DOHH2 (cell line): ENCODE data around the gene MRLN.

ENCODE experiments used
- H3F3A ChIP-seq: fragments of 200-600 bp; sonication (generic), shearing (Covaris generic); 2 replicates; pipeline ENCODE4 v1.6.0; 2016; ENCODE audit warnings: antibody characterized with exemption, mild to moderate bottlenecking; ENCODE audit not compliant: control insufficient read depth, insufficient read depth
- H3K27ac ChIP-seq: fragments of 200-600 bp; sonication (generic); 2 replicates; pipeline ENCODE4 v1.5.1; 2014; ENCODE audit warnings: low read depth, mild to moderate bottlenecking, low read length, moderate library complexity
- H3K27me3 ChIP-seq: fragments of 200-600 bp; sonication (generic); 2 replicates; pipeline ENCODE4 v1.6.1; 2014; ENCODE audit warnings: mild to moderate bottlenecking, low read length, mixed read lengths; ENCODE audit not compliant: control insufficient read depth
- H3K36me3 ChIP-seq: fragments of 200-600 bp; sonication (generic); 2 replicates; pipeline ENCODE4 v1.6.1; 2014; ENCODE audit warnings: mild to moderate bottlenecking, low read length, moderate library complexity, mixed read lengths; ENCODE audit not compliant: control insufficient read depth
- H3K4me1 ChIP-seq: fragments of 200-600 bp; sonication (generic); 2 replicates; pipeline ENCODE4 v1.6.1; 2014; ENCODE audit warnings: mild to moderate bottlenecking, low read length, mixed read lengths; ENCODE audit not compliant: control insufficient read depth
- H3K4me2 ChIP-seq: fragments of 200-600 bp; sonication (generic); 2 replicates; pipeline ENCODE4 v1.6.0; 2014; ENCODE audit warnings: mild to moderate bottlenecking, low read length, moderate library complexity
- H3K4me3 ChIP-seq: fragments of 200-600 bp; sonication (generic); 2 replicates; pipeline ENCODE4 v1.5.1; 2014; ENCODE audit warnings: mild to moderate bottlenecking, low read length, mixed read lengths
- H3K79me2 ChIP-seq: fragments of 200-600 bp; sonication (generic); 2 replicates; pipeline ENCODE4 v1.6.1; 2014; ENCODE audit warnings: mild to moderate bottlenecking, low read length, mixed read lengths; ENCODE audit not compliant: control insufficient read depth
- H3K9me2 ChIP-seq: fragments of 200-600 bp; sonication (generic); replicated peaks from 2 replicates; pipeline ENCODE4 v1.6.1; 2014; ENCODE audit warnings: mild to moderate bottlenecking, low read length, mixed read lengths; ENCODE audit not compliant: control insufficient read depth
- H3K9me3 ChIP-seq: fragments of 200-600 bp; sonication (generic); 2 replicates; pipeline ENCODE4 v1.6.1; 2014; ENCODE audit warnings: antibody characterized with exemption, low read length, mixed read lengths; ENCODE audit not compliant: control insufficient read depth, insufficient read depth
- H4K20me1 ChIP-seq: fragments of 200-600 bp; sonication (generic); 2 replicates; pipeline ENCODE4 v1.6.0; 2014; ENCODE audit warnings: low read depth, mild to moderate bottlenecking, antibody characterized with exemption, low read length, moderate library complexity; ENCODE audit not compliant: control insufficient read depth, insufficient read depth
- EZH2phosphoT487 ChIP-seq: fragments of 200-600 bp; sonication (generic); IDR thresholded peaks from 2 replicates; pipeline ENCODE4 v1.6.1; 2017; ENCODE audit warnings: borderline replicate concordance, mild to moderate bottlenecking, antibody characterized with exemption, low read length, moderate library complexity, mixed read lengths
- TF ChIP-seq, protein P1 (sequence below): fragments of 200-600 bp; sonication (generic); IDR thresholded peaks from one replicate; pipeline ENCODE4 v1.5.1; 2014; ENCODE audit warnings: antibody characterized with exemption, mild to moderate bottlenecking, low read depth, low read length; ENCODE audit not compliant: poor library complexity, severe bottlenecking

Gene MRLN

GRCh38 chr10:59706851-59707797 is 46.1 kb downstream of the MRLN start:
- H3K36me3 ChIP-seq: no peaks in the 10 kb centered on the region
- H3K27me3 ChIP-seq: peaks cover 27% of the 10 kb centered on the region
- no peak overlapping the region for H3K27ac ChIP-seq
- no peaks in the 10 kb centered on the region for H3K79me2 ChIP-seq
- no peak overlapping the region for H3K4me3 ChIP-seq
- H3K4me1 ChIP-seq: peaks cover 16% of the 10 kb centered on the region
- no peaks in the 10 kb centered on the region for H3K9me3 ChIP-seq
- no peaks in the 10 kb centered on the region for H4K20me1 ChIP-seq
- no peak for TF ChIP-seq EZH2phosphoT487
- TF ChIP-seq, protein P1, sequence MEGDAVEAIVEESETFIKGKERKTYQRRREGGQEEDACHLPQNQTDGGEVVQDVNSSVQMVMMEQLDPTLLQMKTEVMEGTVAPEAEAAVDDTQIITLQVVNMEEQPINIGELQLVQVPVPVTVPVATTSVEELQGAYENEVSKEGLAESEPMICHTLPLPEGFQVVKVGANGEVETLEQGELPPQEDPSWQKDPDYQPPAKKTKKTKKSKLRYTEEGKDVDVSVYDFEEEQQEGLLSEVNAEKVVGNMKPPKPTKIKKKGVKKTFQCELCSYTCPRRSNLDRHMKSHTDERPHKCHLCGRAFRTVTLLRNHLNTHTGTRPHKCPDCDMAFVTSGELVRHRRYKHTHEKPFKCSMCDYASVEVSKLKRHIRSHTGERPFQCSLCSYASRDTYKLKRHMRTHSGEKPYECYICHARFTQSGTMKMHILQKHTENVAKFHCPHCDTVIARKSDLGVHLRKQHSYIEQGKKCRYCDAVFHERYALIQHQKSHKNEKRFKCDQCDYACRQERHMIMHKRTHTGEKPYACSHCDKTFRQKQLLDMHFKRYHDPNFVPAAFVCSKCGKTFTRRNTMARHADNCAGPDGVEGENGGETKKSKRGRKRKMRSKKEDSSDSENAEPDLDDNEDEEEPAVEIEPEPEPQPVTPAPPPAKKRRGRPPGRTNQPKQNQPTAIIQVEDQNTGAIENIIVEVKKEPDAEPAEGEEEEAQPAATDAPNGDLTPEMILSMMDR: no peak
- peaks cover 3% of the 10 kb centered on the region; the same call in 1 of the 2 replicates for H3F3A ChIP-seq
- H3K9me2 ChIP-seq: no peaks in the 10 kb centered on the region
- no peak overlapping the region for H3K4me2 ChIP-seq

GRCh38 chr10:59705931-59706330 is 47.3 kb downstream of the MRLN start:
- no peaks in the 10 kb centered on the region for H4K20me1 ChIP-seq
- no peaks in the 10 kb centered on the region for H3K79me2 ChIP-seq
- H3K9me2 ChIP-seq: no peaks in the 10 kb centered on the region
- H3K27me3 ChIP-seq: peaks cover 24% of the 10 kb centered on the region
- H3K36me3 ChIP-seq: no peaks in the 10 kb centered on the region
- peaks cover 16% of the 10 kb centered on the region for H3K4me1 ChIP-seq
- H3K9me3 ChIP-seq: no peaks in the 10 kb centered on the region
- TF ChIP-seq, protein P1: no peak
- TF ChIP-seq EZH2phosphoT487: no peak
- peaks cover 3% of the 10 kb centered on the region; the same call in 1 of the 2 replicates for H3F3A ChIP-seq
- H3K4me3 ChIP-seq: no peak overlapping the region
- H3K4me2 ChIP-seq: no peak overlapping the region
- no peak overlapping the region for H3K27ac ChIP-seq

GRCh38 chr10:59704630-59705029 is 48.6 kb downstream of the MRLN start:
- H3K4me2 ChIP-seq: no peak overlapping the region
- H3F3A ChIP-seq: peaks cover 3% of the 10 kb centered on the region; the same call in 1 of the 2 replicates
- H4K20me1 ChIP-seq: no peaks in the 10 kb centered on the region
- no peaks in the 10 kb centered on the region for H3K9me3 ChIP-seq
- H3K27me3 ChIP-seq: peaks cover 14% of the 10 kb centered on the region
- no peaks in the 10 kb centered on the region for H3K79me2 ChIP-seq
- TF ChIP-seq, protein P1: no peak
- TF ChIP-seq EZH2phosphoT487: no peak
- H3K4me1 ChIP-seq: peaks cover 11% of the 10 kb centered on the region
- no peak overlapping the region for H3K4me3 ChIP-seq
- H3K27ac ChIP-seq: no peak overlapping the region
- no peaks in the 10 kb centered on the region for H3K9me2 ChIP-seq
- H3K36me3 ChIP-seq: no peaks in the 10 kb centered on the region
